GM12878 (cell line): Measurements from ENCODE around the gene ANO6.
"Not testable (repeated sequence)": the region's sequence is repeated elsewhere in the genome, so short reads cannot be mapped to it uniquely, and the experiment has no call there.

ENCODE experiments used
- EP300 ChIP-seq, 2 experiments: fragments of 150-350 bp in 1 of 2; IDR thresholded peaks; 2 replicates each; pipeline ENCODE4 v1.6.1; 2011 to 2012; ENCODE audit warnings: low read depth in 2 of 2, low read length in 2 of 2, borderline replicate concordance in 1 of 2, improper control_type of control experiment in 1 of 2, inconsistent platforms in 1 of 2; ENCODE audit not compliant: control insufficient read depth in 1 of 2
- FOXM1 ChIP-seq: IDR thresholded peaks from 2 replicates; pipeline ENCODE4 v1.6.1; 2012; ENCODE audit warnings: low read depth, mild to moderate bottlenecking, inconsistent platforms, low read length, moderate library complexity
- POLR2AphosphoS5 ChIP-seq: IDR thresholded peaks from 2 replicates; pipeline ENCODE4 v1.6.1; 2011; ENCODE audit warnings: mild to moderate bottlenecking, low read length, inconsistent platforms
- SMAD1 ChIP-seq: fragments of 450-650 bp; IDR thresholded peaks from 2 replicates; pipeline ENCODE4 v1.6.1; 2018; ENCODE audit warnings: mild to moderate bottlenecking, low read depth; ENCODE audit not compliant: partially characterized antibody
- TF ChIP-seq, protein P1 (sequence below), 3 experiments: IDR thresholded peaks in 2 of 3; conservative IDR thresholded peaks in 1 of 3; 2 replicates each; pipeline ENCODE4 v1.5.1; 2011; ENCODE audit warnings: low read depth in 3 of 3, low read length in 3 of 3, mild to moderate bottlenecking in 3 of 3, control low read depth in 2 of 3, moderate library complexity in 2 of 3, inconsistent platforms in 1 of 3, mixed read lengths in 1 of 3; ENCODE audit not compliant: control insufficient read depth in 2 of 3, insufficient read depth in 1 of 3; ENCODE audit errors: extremely low read depth in 1 of 3
- TF ChIP-seq, protein P2 (sequence below): fragments of 450-650 bp; IDR thresholded peaks from 2 replicates; pipeline ENCODE4 v1.6.1; 2017; ENCODE audit warnings: mild to moderate bottlenecking, moderate library complexity

DNA sequence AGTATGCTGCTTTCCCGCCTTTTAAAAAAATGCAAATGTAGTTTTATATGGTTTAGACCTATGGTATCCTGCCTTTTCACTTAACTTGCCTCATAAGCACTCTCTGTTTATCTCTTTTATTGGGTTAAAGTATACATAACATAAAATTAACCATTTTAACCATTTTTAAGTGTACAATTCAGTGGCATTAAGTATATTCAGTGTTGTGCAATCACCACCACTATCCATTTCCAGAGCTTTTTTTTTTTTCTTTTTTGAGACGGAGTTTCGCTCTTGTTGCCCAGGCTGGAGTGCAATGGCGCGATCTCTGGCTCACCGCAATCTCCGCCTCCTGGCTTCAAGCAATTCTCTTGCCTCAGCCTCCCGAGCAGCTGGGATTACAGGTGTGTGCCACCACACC lies 46.3 kb downstream of the ANO6 start:
- TF ChIP-seq SMAD1; EP300 (IDR thresholded peaks at IDR 0.05; ENCODE audit: borderline replicate concordance in 1 of 2, control insufficient read depth in 1 of 2, low read depth in 2 of 2, low read length in 2 of 2); POLR2AphosphoS5; FOXM1: not testable (repeated sequence)
- TF ChIP-seq, protein P1, sequence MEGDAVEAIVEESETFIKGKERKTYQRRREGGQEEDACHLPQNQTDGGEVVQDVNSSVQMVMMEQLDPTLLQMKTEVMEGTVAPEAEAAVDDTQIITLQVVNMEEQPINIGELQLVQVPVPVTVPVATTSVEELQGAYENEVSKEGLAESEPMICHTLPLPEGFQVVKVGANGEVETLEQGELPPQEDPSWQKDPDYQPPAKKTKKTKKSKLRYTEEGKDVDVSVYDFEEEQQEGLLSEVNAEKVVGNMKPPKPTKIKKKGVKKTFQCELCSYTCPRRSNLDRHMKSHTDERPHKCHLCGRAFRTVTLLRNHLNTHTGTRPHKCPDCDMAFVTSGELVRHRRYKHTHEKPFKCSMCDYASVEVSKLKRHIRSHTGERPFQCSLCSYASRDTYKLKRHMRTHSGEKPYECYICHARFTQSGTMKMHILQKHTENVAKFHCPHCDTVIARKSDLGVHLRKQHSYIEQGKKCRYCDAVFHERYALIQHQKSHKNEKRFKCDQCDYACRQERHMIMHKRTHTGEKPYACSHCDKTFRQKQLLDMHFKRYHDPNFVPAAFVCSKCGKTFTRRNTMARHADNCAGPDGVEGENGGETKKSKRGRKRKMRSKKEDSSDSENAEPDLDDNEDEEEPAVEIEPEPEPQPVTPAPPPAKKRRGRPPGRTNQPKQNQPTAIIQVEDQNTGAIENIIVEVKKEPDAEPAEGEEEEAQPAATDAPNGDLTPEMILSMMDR (IDR thresholded peaks at IDR 0.05 in 2 of 3, conservative IDR thresholded peaks at IDR 0.05 in 1 of 3; ENCODE audit: control insufficient read depth in 2 of 3, extremely low read depth in 1 of 3, insufficient read depth in 1 of 3, low read depth in 3 of 3, low read length in 3 of 3), result not testable (repeated sequence)
- TF ChIP-seq, protein P2, sequence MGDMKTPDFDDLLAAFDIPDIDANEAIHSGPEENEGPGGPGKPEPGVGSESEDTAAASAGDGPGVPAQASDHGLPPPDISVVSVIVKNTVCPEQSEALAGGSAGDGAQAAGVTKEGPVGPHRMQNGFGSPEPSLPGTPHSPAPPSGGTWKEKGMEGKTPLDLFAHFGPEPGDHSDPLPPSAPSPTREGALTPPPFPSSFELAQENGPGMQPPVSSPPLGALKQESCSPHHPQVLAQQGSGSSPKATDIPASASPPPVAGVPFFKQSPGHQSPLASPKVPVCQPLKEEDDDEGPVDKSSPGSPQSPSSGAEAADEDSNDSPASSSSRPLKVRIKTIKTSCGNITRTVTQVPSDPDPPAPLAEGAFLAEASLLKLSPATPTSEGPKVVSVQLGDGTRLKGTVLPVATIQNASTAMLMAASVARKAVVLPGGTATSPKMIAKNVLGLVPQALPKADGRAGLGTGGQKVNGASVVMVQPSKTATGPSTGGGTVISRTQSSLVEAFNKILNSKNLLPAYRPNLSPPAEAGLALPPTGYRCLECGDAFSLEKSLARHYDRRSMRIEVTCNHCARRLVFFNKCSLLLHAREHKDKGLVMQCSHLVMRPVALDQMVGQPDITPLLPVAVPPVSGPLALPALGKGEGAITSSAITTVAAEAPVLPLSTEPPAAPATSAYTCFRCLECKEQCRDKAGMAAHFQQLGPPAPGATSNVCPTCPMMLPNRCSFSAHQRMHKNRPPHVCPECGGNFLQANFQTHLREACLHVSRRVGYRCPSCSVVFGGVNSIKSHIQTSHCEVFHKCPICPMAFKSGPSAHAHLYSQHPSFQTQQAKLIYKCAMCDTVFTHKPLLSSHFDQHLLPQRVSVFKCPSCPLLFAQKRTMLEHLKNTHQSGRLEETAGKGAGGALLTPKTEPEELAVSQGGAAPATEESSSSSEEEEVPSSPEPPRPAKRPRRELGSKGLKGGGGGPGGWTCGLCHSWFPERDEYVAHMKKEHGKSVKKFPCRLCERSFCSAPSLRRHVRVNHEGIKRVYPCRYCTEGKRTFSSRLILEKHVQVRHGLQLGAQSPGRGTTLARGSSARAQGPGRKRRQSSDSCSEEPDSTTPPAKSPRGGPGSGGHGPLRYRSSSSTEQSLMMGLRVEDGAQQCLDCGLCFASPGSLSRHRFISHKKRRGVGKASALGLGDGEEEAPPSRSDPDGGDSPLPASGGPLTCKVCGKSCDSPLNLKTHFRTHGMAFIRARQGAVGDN, result not testable (repeated sequence)
